ENCODE data around the gene GLOD5. TPM values are rescaled to one million over a fixed set of nuclear protein-coding genes. Genes with fewer than 3 reads are reported as not detected.

Gene GLOD5
- total and polyA plus RNA-seq, 9 of the 15 experiments (the other 6 are each of a cell fraction or from before 2014, with no cell fraction given), result 0.27 to 4.4 (median 2.2) TPM

DNA sequence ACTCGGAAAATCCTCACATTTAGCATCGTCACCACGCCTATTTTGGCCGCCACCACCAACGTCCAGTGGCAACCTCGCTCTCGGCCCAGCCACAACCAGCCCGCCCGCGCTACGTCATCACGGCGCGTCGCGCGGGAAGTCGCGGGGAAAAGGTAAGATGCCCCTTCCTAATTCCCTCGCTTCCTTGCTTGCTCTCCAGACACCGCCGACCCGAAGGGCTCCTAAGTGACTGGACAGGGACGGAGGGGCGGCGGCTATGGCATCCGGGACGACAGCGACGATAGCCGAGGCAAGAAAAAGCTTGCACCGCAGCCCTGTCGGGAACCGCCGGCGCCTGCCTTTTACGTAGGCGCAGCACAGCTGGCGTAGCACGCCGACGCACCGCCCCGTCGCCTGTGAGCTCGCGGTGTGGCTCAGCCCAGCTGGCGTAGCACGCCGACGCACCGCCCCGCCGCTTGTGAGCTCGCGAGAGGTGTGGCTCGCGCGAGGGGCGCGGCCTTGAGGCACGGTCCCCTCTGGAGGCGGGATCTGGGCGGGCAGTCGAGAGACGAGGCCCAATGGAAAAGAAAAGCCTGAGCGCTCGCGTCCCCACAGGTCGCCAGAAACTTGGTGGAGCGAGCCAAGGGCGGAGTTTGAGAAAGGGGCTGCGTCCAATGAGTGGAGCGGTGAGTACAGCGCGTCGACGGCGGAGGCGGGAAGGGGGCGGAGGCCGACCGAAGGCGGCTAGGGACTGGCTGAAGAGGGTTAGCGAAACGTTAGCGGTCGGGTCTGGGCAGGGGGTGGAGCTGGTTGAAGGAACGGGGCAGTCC, 39.9 kb downstream of the GLOD5 start, which contains the start of gene HDAC6 (continued):
- TF ChIP-seq, protein P1, sequence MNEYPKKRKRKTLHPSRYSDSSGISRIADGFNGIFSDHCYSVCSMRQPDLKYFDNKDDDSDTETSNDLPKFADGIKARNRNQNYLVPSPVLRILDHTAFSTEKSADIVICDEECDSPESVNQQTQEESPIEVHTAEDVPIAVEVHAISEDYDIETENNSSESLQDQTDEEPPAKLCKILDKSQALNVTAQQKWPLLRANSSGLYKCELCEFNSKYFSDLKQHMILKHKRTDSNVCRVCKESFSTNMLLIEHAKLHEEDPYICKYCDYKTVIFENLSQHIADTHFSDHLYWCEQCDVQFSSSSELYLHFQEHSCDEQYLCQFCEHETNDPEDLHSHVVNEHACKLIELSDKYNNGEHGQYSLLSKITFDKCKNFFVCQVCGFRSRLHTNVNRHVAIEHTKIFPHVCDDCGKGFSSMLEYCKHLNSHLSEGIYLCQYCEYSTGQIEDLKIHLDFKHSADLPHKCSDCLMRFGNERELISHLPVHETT (CRISPR knock-in tag; conservative IDR thresholded peaks at IDR 0.05 in 1 of 2, IDR thresholded peaks at IDR 0.05 in 1 of 2), result no peak
- TF ChIP-seq ELF1 (tag; IDR thresholded peaks at IDR 0.05), result 0 out of 2 replicates have a peak, but pooled peaks have one; percentile 13
- TF ChIP-seq, protein P2, sequence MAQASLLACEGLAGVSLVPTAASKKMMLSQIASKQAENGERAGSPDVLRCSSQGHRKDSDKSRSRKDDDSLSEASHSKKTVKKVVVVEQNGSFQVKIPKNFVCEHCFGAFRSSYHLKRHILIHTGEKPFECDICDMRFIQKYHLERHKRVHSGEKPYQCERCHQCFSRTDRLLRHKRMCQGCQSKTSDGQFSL (CRISPR knock-in tag; IDR thresholded peaks at IDR 0.05), result no peak
- TF ChIP-seq, protein P2 (tag; IDR thresholded peaks at IDR 0.05), result no peak
- peak; percentile 24 for TF ChIP-seq SP2 (IDR thresholded peaks at IDR 0.05; ENCODE audit: extremely low read depth, low read depth, low read length, poor library complexity, severe bottlenecking)
- peak; percentile 83 for TF ChIP-seq HNRNPK (IDR thresholded peaks at IDR 0.05; ENCODE audit: low read depth, low read length, poor library complexity, severe bottlenecking)
- no peak for TF ChIP-seq HMG20B (CRISPR knock-in tag; IDR thresholded peaks at IDR 0.05)
- 0 out of 2 replicates have a peak, but pooled peaks have one; percentile 57 for TF ChIP-seq TARDBP (IDR thresholded peaks at IDR 0.05)
- TF ChIP-seq, protein P3, sequence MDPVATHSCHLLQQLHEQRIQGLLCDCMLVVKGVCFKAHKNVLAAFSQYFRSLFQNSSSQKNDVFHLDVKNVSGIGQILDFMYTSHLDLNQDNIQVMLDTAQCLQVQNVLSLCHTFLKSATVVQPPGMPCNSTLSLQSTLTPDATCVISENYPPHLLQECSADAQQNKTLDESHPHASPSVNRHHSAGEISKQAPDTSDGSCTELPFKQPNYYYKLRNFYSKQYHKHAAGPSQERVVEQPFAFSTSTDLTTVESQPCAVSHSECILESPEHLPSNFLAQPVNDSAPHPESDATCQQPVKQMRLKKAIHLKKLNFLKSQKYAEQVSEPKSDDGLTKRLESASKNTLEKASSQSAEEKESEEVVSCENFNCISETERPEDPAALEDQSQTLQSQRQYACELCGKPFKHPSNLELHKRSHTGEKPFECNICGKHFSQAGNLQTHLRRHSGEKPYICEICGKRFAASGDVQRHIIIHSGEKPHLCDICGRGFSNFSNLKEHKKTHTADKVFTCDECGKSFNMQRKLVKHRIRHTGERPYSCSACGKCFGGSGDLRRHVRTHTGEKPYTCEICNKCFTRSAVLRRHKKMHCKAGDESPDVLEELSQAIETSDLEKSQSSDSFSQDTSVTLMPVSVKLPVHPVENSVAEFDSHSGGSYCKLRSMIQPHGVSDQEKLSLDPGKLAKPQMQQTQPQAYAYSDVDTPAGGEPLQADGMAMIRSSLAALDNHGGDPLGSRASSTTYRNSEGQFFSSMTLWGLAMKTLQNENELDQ (CRISPR knock-in tag; IDR thresholded peaks at IDR 0.05; ENCODE audit: borderline replicate concordance), result no peak
- TF ChIP-seq LEF1 (IDR thresholded peaks at IDR 0.05), result no peak
- no peak for TF ChIP-seq ILF3 (IDR thresholded peaks at IDR 0.05; ENCODE audit: borderline replicate concordance)
- no peak for TF ChIP-seq MYBL2 (IDR thresholded peaks at IDR 0.05; ENCODE audit: low read depth)
- TF ChIP-seq MYBL2 (CRISPR knock-in tag; IDR thresholded peaks at IDR 0.05; ENCODE audit: borderline replicate concordance), result no peak
- TF ChIP-seq, protein P4, sequence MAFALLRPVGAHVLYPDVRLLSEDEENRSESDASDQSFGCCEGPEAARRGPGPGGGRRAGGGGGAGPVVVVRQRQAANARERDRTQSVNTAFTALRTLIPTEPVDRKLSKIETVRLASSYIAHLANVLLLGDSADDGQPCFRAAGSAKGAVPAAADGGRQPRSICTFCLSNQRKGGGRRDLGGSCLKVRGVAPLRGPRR (CRISPR knock-in tag; IDR thresholded peaks at IDR 0.05), result no peak
- TF ChIP-seq ERF (CRISPR knock-in tag; IDR thresholded peaks at IDR 0.05), result no peak
- TF ChIP-seq ETV5 (CRISPR knock-in tag; IDR thresholded peaks at IDR 0.05; ENCODE audit: low read depth), result no peak
- no peak for TF ChIP-seq MCM7 (IDR thresholded peaks at IDR 0.05)
- TF ChIP-seq, protein P5, sequence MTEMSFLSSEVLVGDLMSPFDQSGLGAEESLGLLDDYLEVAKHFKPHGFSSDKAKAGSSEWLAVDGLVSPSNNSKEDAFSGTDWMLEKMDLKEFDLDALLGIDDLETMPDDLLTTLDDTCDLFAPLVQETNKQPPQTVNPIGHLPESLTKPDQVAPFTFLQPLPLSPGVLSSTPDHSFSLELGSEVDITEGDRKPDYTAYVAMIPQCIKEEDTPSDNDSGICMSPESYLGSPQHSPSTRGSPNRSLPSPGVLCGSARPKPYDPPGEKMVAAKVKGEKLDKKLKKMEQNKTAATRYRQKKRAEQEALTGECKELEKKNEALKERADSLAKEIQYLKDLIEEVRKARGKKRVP (CRISPR knock-in tag; IDR thresholded peaks at IDR 0.05), result no peak
- TF ChIP-seq ZNF175 (CRISPR knock-in tag; IDR thresholded peaks at IDR 0.05; ENCODE audit: low read depth), result no peak
- TF ChIP-seq NUFIP1 (IDR thresholded peaks at IDR 0.05; ENCODE audit: partially characterized antibody), result no peak
- TF ChIP-seq TSC22D4 (tag; IDR thresholded peaks at IDR 0.05), result no peak
- TF ChIP-seq TAF1 (IDR thresholded peaks at IDR 0.05; ENCODE audit: control insufficient read depth, extremely low read depth, insufficient read depth, low read length, severe bottlenecking), result peak; percentile 30
